K562 (cell line): ENCODE measurements around the gene AGAP3. TPM values are rescaled to one million over a fixed set of nuclear protein-coding genes. Genes with fewer than 3 reads are reported as not detected.

Experiments used
- ARID2 ChIP-seq: fragments of 450-650 bp; IDR thresholded peaks from 2 replicates; pipeline ENCODE4 v1.6.1; 2017; ENCODE audit warnings: antibody characterized with exemption, mild to moderate bottlenecking
- BCOR ChIP-seq: fragments of 450-650 bp; IDR thresholded peaks from 2 replicates; pipeline ENCODE4 v1.6.1; 2016
- CCNT2 ChIP-seq: IDR thresholded peaks from 2 replicates; pipeline ENCODE4 v1.6.1; 2011; ENCODE audit warnings: borderline replicate concordance, low read depth, mild to moderate bottlenecking, moderate library complexity, mixed read lengths, low read length; ENCODE audit not compliant: insufficient read length; ENCODE audit errors: extremely low read depth
- FOS ChIP-seq: IDR thresholded peaks from 3 replicates; pipeline ENCODE4 v1.6.1; 2011; ENCODE audit not compliant: insufficient read length; ENCODE audit errors: extremely low read depth
- FOXK1 ChIP-seq: sonication (generic); formaldehyde crosslinking; IDR thresholded peaks from 2 replicates; pipeline ENCODE4 v1.8.0; 2022; ENCODE audit warnings: missing genetic modification reagents, mild to moderate bottlenecking, borderline replicate concordance
- HDAC6 ChIP-seq: IDR thresholded peaks from 2 replicates; pipeline ENCODE4 v1.6.1; 2012; ENCODE audit warnings: low read depth, mild to moderate bottlenecking, control low read depth, inconsistent platforms, low read length, moderate library complexity
- HSF4 ChIP-seq: fragments of 250-450 bp; sonication (Bioruptor Pico); IDR thresholded peaks from 2 replicates; pipeline ENCODE4 v2.1.2; 2022; ENCODE audit warnings: mild to moderate bottlenecking, moderate library complexity, borderline replicate concordance
- KDM5B ChIP-seq: fragments of 200-600 bp; sonication (generic); IDR thresholded peaks from 2 replicates; pipeline ENCODE4 v1.6.1; 2012; ENCODE audit warnings: low read depth, mild to moderate bottlenecking, moderate library complexity, low read length, control low read depth, inconsistent platforms; ENCODE audit not compliant: insufficient replicate concordance
- MEF2A ChIP-seq: IDR thresholded peaks from 2 replicates; pipeline ENCODE4 v1.6.1; 2011; ENCODE audit warnings: low read depth, mild to moderate bottlenecking, low read length, moderate library complexity; ENCODE audit not compliant: control insufficient read depth
- MEIS2 ChIP-seq: fragments of 450-650 bp; IDR thresholded peaks from 2 replicates; pipeline ENCODE4 v1.6.1; 2014; ENCODE audit warnings: mild to moderate bottlenecking; ENCODE audit not compliant: partially characterized antibody
- SUPT5H ChIP-seq: fragments of 450-650 bp; IDR thresholded peaks from 2 replicates; pipeline ENCODE4 v1.6.1; 2016
- TFAM ChIP-seq: fragments of 250-450 bp; sonication (Bioruptor Pico); conservative IDR thresholded peaks from 2 replicates; pipeline ENCODE4 v1.5.0; 2021; ENCODE audit warnings: mild to moderate bottlenecking, moderate library complexity
- TGIF2 ChIP-seq: sonication (generic); formaldehyde crosslinking; IDR thresholded peaks from 2 replicates; pipeline ENCODE4 v1.8.1; 2022; ENCODE audit warnings: mild to moderate bottlenecking, missing genetic modification reagents, moderate library complexity
- XRCC5 ChIP-seq: fragments of 200-400 bp; formaldehyde crosslinking; IDR thresholded peaks from 2 replicates; pipeline ENCODE4 v1.6.1; 2017; ENCODE audit warnings: low read depth, mild to moderate bottlenecking, low read length
- ZNF165 ChIP-seq: fragments of 250-450 bp; sonication (Bioruptor Pico); IDR thresholded peaks from 2 replicates; pipeline ENCODE4 v1.4.0; 2020; ENCODE audit warnings: borderline replicate concordance
- ZNF184 ChIP-seq: sonication (generic); formaldehyde crosslinking; IDR thresholded peaks from 2 replicates; pipeline ENCODE4 v1.5.0; 2020; ENCODE audit warnings: missing genetic modification reagents
- ZNF197 ChIP-seq: fragments of 200-800 bp; sonication (Bioruptor generic); IDR thresholded peaks from 2 replicates; pipeline ENCODE4 v1.6.1; 2016; ENCODE audit warnings: low read depth, missing genetic modification characterization, missing compliant biosample characterization
- ZNF274 ChIP-seq: IDR thresholded peaks from 2 replicates; pipeline ENCODE4 v1.6.1; 2011; ENCODE audit warnings: low read depth, mild to moderate bottlenecking, low read length, moderate library complexity, borderline replicate concordance
- ZNF311 ChIP-seq: fragments of 250-450 bp; sonication (Bioruptor Pico); IDR thresholded peaks from 2 replicates; pipeline ENCODE4 v1.4.0; 2020; ENCODE audit warnings: mild to moderate bottlenecking, moderate library complexity
- ZNF445 ChIP-seq: fragments of 250-450 bp; sonication (Bioruptor Pico); IDR thresholded peaks from 2 replicates; pipeline ENCODE4 v1.4.0; 2020; ENCODE audit warnings: low read depth, mild to moderate bottlenecking, moderate library complexity
- ZNF449 ChIP-seq: fragments of 250-450 bp; sonication (Bioruptor Pico); IDR thresholded peaks from 2 replicates; pipeline ENCODE4 v1.8.0; 2022; ENCODE audit warnings: moderate library complexity, mild to moderate bottlenecking, inconsistent platforms
- ZNF586 ChIP-seq: fragments of 450-650 bp; formaldehyde crosslinking; conservative IDR thresholded peaks from 2 replicates; pipeline ENCODE4 v1.4.0; 2020; ENCODE audit warnings: mild to moderate bottlenecking, moderate library complexity
- polyA plus RNA-seq, 8 experiments: library from polyadenylated mRNA; depleted of rRNA in 4 of 8; stranded (reverse) in 5 of 8; unstranded in 3 of 8; fragments of >200 nt; fragmentation: Nextera tagmentation in 2 of 8; fragmentation: Illumina TruSeq in 1 of 8; extraction: Ambion mirVana in 2 of 8; extraction: Trizol in 1 of 8; gene quantifications; 2 replicates each; pipeline versions ENCODE4 v1.2.1 to v1.2.3, GENCODE V29; 2011 to 2014; ENCODE audit warnings: inconsistent platforms in 1 of 8, missing spikeins in 1 of 8
- total RNA-seq, 7 experiments: library from RNA; depleted of rRNA in 6 of 7; stranded (reverse); fragments of >200 nt in 6 of 7; fragmentation: Illumina TruSeq in 2 of 7; extraction: Trizol in 2 of 7; gene quantifications; 2 replicates each; pipeline versions ENCODE4 v1.2.1 to v1.2.3, GENCODE V29; 2011 to 2021; ENCODE audit warnings: low replicate concordance in 1 of 7
- TF ChIP-seq, protein P1 (sequence below): IDR thresholded peaks from 2 replicates; pipeline ENCODE4 v1.6.1; 2011; ENCODE audit warnings: borderline replicate concordance, low read depth, mild to moderate bottlenecking, moderate library complexity, low read length; ENCODE audit not compliant: insufficient read depth, poor library complexity, severe bottlenecking
- TF ChIP-seq, protein P2 (sequence below): fragments of 450-650 bp; IDR thresholded peaks from one replicate; pipeline ENCODE4 v1.6.1; 2018; ENCODE audit warnings: mild to moderate bottlenecking, moderate library complexity; ENCODE audit not compliant: partially characterized antibody

AGAP3 gene
- total and polyA plus RNA-seq, 9 of the 15 experiments (the other 6 are each of a cell fraction or from before 2014, with no cell fraction given), result 3.4 to 208 (median 62.2) TPM

DNA sequence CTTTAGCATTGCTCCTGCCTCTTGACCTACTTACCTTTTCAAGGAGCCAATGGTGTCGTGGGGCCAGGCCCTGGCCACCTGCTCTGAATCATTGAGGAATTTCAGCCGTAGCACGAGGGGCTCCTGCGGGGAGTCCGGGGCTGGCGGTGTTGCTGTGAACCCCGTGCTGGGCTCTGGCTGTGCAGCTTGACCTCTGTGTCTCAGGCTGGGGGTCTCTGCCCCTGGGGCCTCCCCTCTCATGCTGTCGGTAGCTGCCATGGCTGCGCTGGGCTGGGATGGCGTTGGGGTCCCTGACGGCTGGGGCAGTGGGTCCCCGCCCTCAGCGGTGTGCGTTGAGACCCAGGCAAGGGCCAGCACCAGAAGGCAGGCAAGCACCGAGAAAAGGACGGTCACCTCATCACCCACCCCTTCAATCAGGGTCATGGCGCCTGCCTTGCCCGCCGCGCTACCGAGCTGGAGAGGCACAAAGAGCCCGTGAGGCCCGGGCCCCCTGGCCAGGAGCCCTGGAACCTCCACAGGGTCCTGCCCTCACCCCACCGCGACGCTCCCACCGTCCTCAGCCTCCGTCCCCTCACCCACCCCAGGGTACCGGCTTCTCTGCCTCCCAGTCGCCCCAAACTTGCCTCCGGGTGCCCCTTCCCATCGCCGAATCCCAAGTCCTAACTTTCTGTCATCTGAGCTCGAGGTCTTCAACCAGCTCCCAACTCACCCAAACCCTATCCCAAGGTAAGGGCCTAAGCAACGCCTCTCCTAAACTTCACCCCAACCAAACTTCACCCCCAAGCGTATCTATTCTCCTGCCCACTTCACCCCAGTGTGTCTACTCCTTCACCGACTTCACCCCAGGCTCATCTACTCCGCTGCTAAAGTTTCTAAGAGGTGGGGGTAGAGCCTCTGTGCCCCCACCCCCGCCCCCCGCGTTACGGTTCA lies 3.9 kb upstream of the AGAP3 start (continued):
- TF ChIP-seq ZNF449 (no peak), TFAM (CRISPR knock-in tag) (no peak), HDAC6 (no peak), ZNF165 (no peak), TGIF2 (CRISPR knock-in tag) (no peak), ZNF184 (CRISPR knock-in tag) (no peak), ARID2 (peak; percentile 64), BCOR (peak; percentile 66), ZNF586 (CRISPR knock-in tag) (no peak), XRCC5 (no peak), ZNF445 (CRISPR knock-in tag) (no peak), ZNF197 (CRISPR knock-in tag) (no peak), MEF2A (no peak), FOXK1 (CRISPR knock-in tag) (no peak), SUPT5H (peak; percentile 75), HSF4 (CRISPR knock-in tag) (no peak), KDM5B (peak; percentile 45), ZNF311 (CRISPR knock-in tag) (0 out of 2 replicates have a peak, but pooled peaks have one; percentile 23), ZNF274 (no peak), MEIS2 (no peak), FOS (no peak), CCNT2 (no peak)
- TF ChIP-seq, protein P1, sequence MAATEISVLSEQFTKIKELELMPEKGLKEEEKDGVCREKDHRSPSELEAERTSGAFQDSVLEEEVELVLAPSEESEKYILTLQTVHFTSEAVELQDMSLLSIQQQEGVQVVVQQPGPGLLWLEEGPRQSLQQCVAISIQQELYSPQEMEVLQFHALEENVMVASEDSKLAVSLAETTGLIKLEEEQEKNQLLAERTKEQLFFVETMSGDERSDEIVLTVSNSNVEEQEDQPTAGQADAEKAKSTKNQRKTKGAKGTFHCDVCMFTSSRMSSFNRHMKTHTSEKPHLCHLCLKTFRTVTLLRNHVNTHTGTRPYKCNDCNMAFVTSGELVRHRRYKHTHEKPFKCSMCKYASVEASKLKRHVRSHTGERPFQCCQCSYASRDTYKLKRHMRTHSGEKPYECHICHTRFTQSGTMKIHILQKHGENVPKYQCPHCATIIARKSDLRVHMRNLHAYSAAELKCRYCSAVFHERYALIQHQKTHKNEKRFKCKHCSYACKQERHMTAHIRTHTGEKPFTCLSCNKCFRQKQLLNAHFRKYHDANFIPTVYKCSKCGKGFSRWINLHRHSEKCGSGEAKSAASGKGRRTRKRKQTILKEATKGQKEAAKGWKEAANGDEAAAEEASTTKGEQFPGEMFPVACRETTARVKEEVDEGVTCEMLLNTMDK, result no peak
- TF ChIP-seq, protein P2, sequence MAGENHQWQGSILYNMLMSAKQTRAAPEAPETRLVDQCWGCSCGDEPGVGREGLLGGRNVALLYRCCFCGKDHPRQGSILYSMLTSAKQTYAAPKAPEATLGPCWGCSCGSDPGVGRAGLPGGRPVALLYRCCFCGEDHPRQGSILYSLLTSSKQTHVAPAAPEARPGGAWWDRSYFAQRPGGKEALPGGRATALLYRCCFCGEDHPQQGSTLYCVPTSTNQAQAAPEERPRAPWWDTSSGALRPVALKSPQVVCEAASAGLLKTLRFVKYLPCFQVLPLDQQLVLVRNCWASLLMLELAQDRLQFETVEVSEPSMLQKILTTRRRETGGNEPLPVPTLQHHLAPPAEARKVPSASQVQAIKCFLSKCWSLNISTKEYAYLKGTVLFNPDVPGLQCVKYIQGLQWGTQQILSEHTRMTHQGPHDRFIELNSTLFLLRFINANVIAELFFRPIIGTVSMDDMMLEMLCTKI, result no peak
